PFSK-1 (cell line): ENCODE results near the gene TMEM132D.

Experiments used
- FOXP2 ChIP-seq: optimal IDR thresholded peaks from 2 replicates; pipeline ENCODE3; 2011; ENCODE audit warnings: borderline replicate concordance, control low read depth, inconsistent platforms; ENCODE audit not compliant: insufficient read depth; ENCODE audit errors: extremely low read length, extremely low read depth
- POLR2AphosphoS5 ChIP-seq: IDR thresholded peaks from 2 replicates; pipeline ENCODE4 v1.6.1; 2012; ENCODE audit warnings: low read depth, mild to moderate bottlenecking, control low read depth, low read length, moderate library complexity
- SIN3A ChIP-seq: IDR thresholded peaks from 2 replicates; pipeline ENCODE4 v1.6.1; 2012; ENCODE audit warnings: mild to moderate bottlenecking, low read length, moderate library complexity, borderline replicate concordance; ENCODE audit not compliant: insufficient read depth
- TAF1 ChIP-seq: IDR thresholded peaks from 2 replicates; pipeline ENCODE4 v1.6.1; 2012; ENCODE audit warnings: low read length, control low read depth, borderline replicate concordance; ENCODE audit not compliant: insufficient read depth
- TF ChIP-seq, protein P1 (sequence below), 2 experiments: IDR thresholded peaks; 2 replicates each; pipeline versions ENCODE4 v1.6.1 to v1.8.0; 2011 to 2012; ENCODE audit warnings: low read depth in 2 of 2, low read length in 2 of 2, control low read depth in 1 of 2, inconsistent platforms in 1 of 2, mild to moderate bottlenecking in 1 of 2, moderate library complexity in 1 of 2; ENCODE audit not compliant: insufficient read depth in 1 of 2

GRCh38 chr12:129544716-129545115 lies 359.1 kb downstream of the TMEM132D start:
- TF ChIP-seq POLR2AphosphoS5 (no peak), FOXP2 (no peak), SIN3A (no peak), TAF1 (no peak)
- TF ChIP-seq, protein P1, sequence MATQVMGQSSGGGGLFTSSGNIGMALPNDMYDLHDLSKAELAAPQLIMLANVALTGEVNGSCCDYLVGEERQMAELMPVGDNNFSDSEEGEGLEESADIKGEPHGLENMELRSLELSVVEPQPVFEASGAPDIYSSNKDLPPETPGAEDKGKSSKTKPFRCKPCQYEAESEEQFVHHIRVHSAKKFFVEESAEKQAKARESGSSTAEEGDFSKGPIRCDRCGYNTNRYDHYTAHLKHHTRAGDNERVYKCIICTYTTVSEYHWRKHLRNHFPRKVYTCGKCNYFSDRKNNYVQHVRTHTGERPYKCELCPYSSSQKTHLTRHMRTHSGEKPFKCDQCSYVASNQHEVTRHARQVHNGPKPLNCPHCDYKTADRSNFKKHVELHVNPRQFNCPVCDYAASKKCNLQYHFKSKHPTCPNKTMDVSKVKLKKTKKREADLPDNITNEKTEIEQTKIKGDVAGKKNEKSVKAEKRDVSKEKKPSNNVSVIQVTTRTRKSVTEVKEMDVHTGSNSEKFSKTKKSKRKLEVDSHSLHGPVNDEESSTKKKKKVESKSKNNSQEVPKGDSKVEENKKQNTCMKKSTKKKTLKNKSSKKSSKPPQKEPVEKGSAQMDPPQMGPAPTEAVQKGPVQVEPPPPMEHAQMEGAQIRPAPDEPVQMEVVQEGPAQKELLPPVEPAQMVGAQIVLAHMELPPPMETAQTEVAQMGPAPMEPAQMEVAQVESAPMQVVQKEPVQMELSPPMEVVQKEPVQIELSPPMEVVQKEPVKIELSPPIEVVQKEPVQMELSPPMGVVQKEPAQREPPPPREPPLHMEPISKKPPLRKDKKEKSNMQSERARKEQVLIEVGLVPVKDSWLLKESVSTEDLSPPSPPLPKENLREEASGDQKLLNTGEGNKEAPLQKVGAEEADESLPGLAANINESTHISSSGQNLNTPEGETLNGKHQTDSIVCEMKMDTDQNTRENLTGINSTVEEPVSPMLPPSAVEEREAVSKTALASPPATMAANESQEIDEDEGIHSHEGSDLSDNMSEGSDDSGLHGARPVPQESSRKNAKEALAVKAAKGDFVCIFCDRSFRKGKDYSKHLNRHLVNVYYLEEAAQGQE (IDR thresholded peaks at IDR 0.05; ENCODE audit: insufficient read depth in 1 of 2, low read depth in 2 of 2, low read length in 2 of 2), result no peak
